Calu3 (cell line): ENCODE data around the gene IGFBP4. TPM values are rescaled to one million over a fixed set of nuclear protein-coding genes. Genes with fewer than 3 reads are reported as not detected.
A peak's percentile ranks its signal among the peaks of the same experiment; 100 is the strongest.

ENCODE experiments used
- BruUV-seq: library from RNA; stranded (reverse); fragments of 400-500 nt; replicated peaks from 2 replicates; lab custom pipeline; 2021; lab: Mats Ljungman, UMichigan
- CTCF ChIA-PET: fragments of 300-600 bp; sonication (Branson Sonifier 250); formaldehyde crosslinking; loops from one replicate; lab custom pipeline; 2022; ENCODE audit warnings: antibody characterized with exemption; lab: Charles Lee
- DNase-seq: peaks from one replicate; pipeline ENCODE4 v3.0.0; 2022
- H3K27ac Mint-ChIP-seq: one replicate; pipeline ENCODE4 v1.8.0; 2022; ENCODE audit warnings: mixed read lengths; ENCODE audit not compliant: unreplicated experiment
- H3K27me3 Mint-ChIP-seq: one replicate; pipeline ENCODE4 v1.8.0; 2022; ENCODE audit warnings: mixed read lengths; ENCODE audit not compliant: unreplicated experiment
- H3K36me3 Mint-ChIP-seq: one replicate; pipeline ENCODE4 v1.8.0; 2022; ENCODE audit warnings: mild to moderate bottlenecking, moderate library complexity, mixed read lengths; ENCODE audit not compliant: insufficient read depth, unreplicated experiment
- H3K4me1 Mint-ChIP-seq: one replicate; pipeline ENCODE4 v1.8.0; 2022; ENCODE audit warnings: mild to moderate bottlenecking, low read depth, mixed read lengths; ENCODE audit not compliant: unreplicated experiment
- H3K4me3 Mint-ChIP-seq: one replicate; pipeline ENCODE4 v1.8.0; 2022; ENCODE audit warnings: mild to moderate bottlenecking, low read depth, moderate library complexity, mixed read lengths; ENCODE audit not compliant: unreplicated experiment
- H3K9me3 Mint-ChIP-seq: one replicate; pipeline ENCODE4 v1.8.0; 2022; ENCODE audit warnings: low read depth, mixed read lengths; ENCODE audit not compliant: unreplicated experiment
- CTCF ChIP-seq: fragments of 200-600 bp; IDR thresholded peaks from one replicate; pipeline ENCODE4 v1.8.0; 2022; ENCODE audit warnings: antibody characterized with exemption; ENCODE audit not compliant: unreplicated experiment
- intact Hi-C: fragments of 100-400 bp; cut with micrococcal nuclease; formaldehyde crosslinking; loops from one replicate; pipeline ENCODE4 v1.10.0; 2022; ENCODE audit not compliant: unreplicated experiment
- total RNA-seq: library from RNA; stranded (reverse); gene quantifications from 2 replicates; pipeline ENCODE4 v1.2.3, GENCODE V29; 2022

The IGFBP4 gene
- total RNA-seq, 1 experiment from 2014 or later: 33.9 TPM

- BruUV-seq: no TSS peak
- Mint-ChIP-seq H3K36me3 (peaks cover 18% of the 10 kb centered on the region), H3K4me1 (peaks cover 19% of the 10 kb centered on the region), H3K27me3 (peaks cover 24% of the 10 kb centered on the region), H3K27ac (no peak overlapping the region), H3K9me3 (peaks cover 4% of the 10 kb centered on the region), H3K4me3 (no peak overlapping the region)
- intact Hi-C loops: no loop called here
- CTCF ChIA-PET: interaction anchor here (0.5 to 18.0 kb wide), 37 partner anchors 9 to 1043 kb away, joined by 3 to 498 read pairs (median 4); partner anchors contain the start of genes IGFBP4 and PSMD3
- peak; percentile 73 for DNase-seq
- no peak for TF ChIP-seq CTCF
Observed at GRCh38 chr17:40422990-40423633, 20.1 kb upstream of the IGFBP4 start.

GRCh38 chr17:40425741-40426140 lies 17.5 kb upstream of the IGFBP4 start:
- BruUV-seq: no TSS peak
- Mint-ChIP-seq H3K9me3 (peaks cover 4% of the 10 kb centered on the region), H3K4me3 (no peak overlapping the region), H3K27ac (no peak overlapping the region), H3K27me3 (peaks cover 37% of the 10 kb centered on the region), H3K4me1 (no peaks in the 10 kb centered on the region), H3K36me3 (no peaks in the 10 kb centered on the region)
- TF ChIP-seq CTCF: no peak
- DNase-seq: no peak
- intact Hi-C loops: no loop called here
- CTCF ChIA-PET: interaction anchor here (0.7 to 18.0 kb wide), 22 partner anchors 9 to 802 kb away, joined by 3 to 498 read pairs (median 5); partner anchors contain the start of genes IGFBP4, MIEN1, PSMD3 and TOP2A

- H3K4me1 Mint-ChIP-seq: no peaks in the 10 kb centered on the region
- no peak for TF ChIP-seq CTCF
- H3K4me3 Mint-ChIP-seq: no peak overlapping the region
- no peak overlapping the region for H3K27ac Mint-ChIP-seq
- H3K27me3 Mint-ChIP-seq: peaks cover 50% of the 10 kb centered on the region
- BruUV-seq: no TSS peak
- H3K9me3 Mint-ChIP-seq: peaks cover 4% of the 10 kb centered on the region
- DNase-seq: peak; percentile 45
- H3K36me3 Mint-ChIP-seq: no peaks in the 10 kb centered on the region
- intact Hi-C loops: no loop called here
- CTCF ChIA-PET: interaction anchor here (0.6 to 18.0 kb wide), 20 partner anchors 10 to 697 kb away, joined by 3 to 498 read pairs (median 4); partner anchors contain the start of genes IGFBP4, MIEN1, PSMD3 and TOP2A
Observed at GRCh38 chr17:40427002-40427491, 16.2 kb upstream of the IGFBP4 start.

- intact Hi-C loops: loop anchor here (5.0 kb wide), 1 partner anchor 448 kb away; the partner anchor contains the start of gene PSMD3
- H3K9me3 Mint-ChIP-seq: peaks cover 4% of the 10 kb centered on the region
- CTCF ChIA-PET: interaction anchor here (0.6 to 5.8 kb wide), 21 partner anchors 9 to 620 kb away, joined by 3 to 45 read pairs (median 5); partner anchors contain the start of genes GJD3, IGFBP4, PSMD3 and TOP2A
- BruUV-seq: no TSS peak
- H3K4me3 Mint-ChIP-seq: no peak overlapping the region
- no peaks in the 10 kb centered on the region for H3K4me1 Mint-ChIP-seq
- peaks cover 54% of the 10 kb centered on the region for H3K27me3 Mint-ChIP-seq
- no peak for TF ChIP-seq CTCF
- no peaks in the 10 kb centered on the region for H3K36me3 Mint-ChIP-seq
- no peak overlapping the region for H3K27ac Mint-ChIP-seq
- DNase-seq: no peak
Observed at GRCh38 chr17:40430272-40431230, 12.7 kb upstream of the IGFBP4 start.
